Fibroblast of lung (primary cell): ENCODE results near the gene UPP2.

ENCODE experiments used
- EZH2 ChIP-seq: IDR thresholded peaks from 2 replicates; pipeline ENCODE4 v1.5.1; 2012; ENCODE audit warnings: low read length, control low read depth, mild to moderate bottlenecking; ENCODE audit errors: missing control alignments
- TF ChIP-seq, protein P1 (sequence below), 2 donors: IDR thresholded peaks in 1 of 2; conservative IDR thresholded peaks in 1 of 2; 1 replicate in 1 of 2; 2 replicates in 1 of 2; pipeline ENCODE4 v1.5.1; 2011 to 2012; ENCODE audit warnings: low read length in 2 of 2, control low read depth in 1 of 2, inconsistent platforms in 1 of 2, low read depth in 1 of 2, mild to moderate bottlenecking in 1 of 2

DNA sequence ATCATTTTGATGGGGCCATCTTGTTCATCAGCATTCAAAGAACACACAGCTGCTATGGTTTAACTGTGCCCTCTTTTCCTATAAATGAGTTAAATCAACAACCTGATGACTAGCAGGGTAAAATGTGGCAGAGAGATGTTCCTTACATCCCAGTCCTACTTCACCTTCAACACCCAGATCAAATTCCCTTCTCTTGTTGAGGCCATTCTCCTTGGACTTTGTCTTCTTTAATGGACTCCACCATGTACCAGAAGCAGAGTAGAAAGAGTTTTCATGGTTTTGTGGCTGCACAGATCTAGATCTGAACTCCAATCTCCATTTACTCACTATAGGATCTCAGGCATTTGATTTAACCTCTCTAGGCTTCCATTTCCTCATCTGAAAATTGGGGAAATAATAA is 6.4 kb upstream of the UPP2 start:
- TF ChIP-seq, protein P1, sequence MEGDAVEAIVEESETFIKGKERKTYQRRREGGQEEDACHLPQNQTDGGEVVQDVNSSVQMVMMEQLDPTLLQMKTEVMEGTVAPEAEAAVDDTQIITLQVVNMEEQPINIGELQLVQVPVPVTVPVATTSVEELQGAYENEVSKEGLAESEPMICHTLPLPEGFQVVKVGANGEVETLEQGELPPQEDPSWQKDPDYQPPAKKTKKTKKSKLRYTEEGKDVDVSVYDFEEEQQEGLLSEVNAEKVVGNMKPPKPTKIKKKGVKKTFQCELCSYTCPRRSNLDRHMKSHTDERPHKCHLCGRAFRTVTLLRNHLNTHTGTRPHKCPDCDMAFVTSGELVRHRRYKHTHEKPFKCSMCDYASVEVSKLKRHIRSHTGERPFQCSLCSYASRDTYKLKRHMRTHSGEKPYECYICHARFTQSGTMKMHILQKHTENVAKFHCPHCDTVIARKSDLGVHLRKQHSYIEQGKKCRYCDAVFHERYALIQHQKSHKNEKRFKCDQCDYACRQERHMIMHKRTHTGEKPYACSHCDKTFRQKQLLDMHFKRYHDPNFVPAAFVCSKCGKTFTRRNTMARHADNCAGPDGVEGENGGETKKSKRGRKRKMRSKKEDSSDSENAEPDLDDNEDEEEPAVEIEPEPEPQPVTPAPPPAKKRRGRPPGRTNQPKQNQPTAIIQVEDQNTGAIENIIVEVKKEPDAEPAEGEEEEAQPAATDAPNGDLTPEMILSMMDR (conservative IDR thresholded peaks at IDR 0.05 in 1 of 2, IDR thresholded peaks at IDR 0.05 in 1 of 2; ENCODE audit: low read depth in 1 of 2, low read length in 2 of 2), result no peak
- TF ChIP-seq EZH2, result no peak
